Endodermal cell (in vitro differentiated cells): ENCODE data around the gene NIPSNAP2. TPM values are rescaled to one million over a fixed set of nuclear protein-coding genes. Genes with fewer than 3 reads are reported as not detected.

Source experiments
- DNase-seq: peaks from one replicate; pipeline ENCODE4 v3.0.0-alpha.2; 2017
- H3K27ac ChIP-seq: 2 replicates; pipeline ENCODE4 v1.5.1; 2013; ENCODE audit warnings: mild to moderate bottlenecking, low read depth, low read length, moderate library complexity
- H3K27me3 ChIP-seq: 2 replicates; pipeline ENCODE4 v1.6.1; 2013; ENCODE audit warnings: mild to moderate bottlenecking, low read length, moderate library complexity; ENCODE audit not compliant: insufficient read depth, control insufficient read depth, poor library complexity, severe bottlenecking
- H3K36me3 ChIP-seq: 2 replicates; pipeline ENCODE4 v1.7.0; 2013; ENCODE audit warnings: mild to moderate bottlenecking, low read length, moderate library complexity; ENCODE audit not compliant: control insufficient read depth, insufficient read depth
- H3K4me1 ChIP-seq: one replicate; pipeline ENCODE4 v1.7.0; 2013; ENCODE audit warnings: low read length; ENCODE audit not compliant: control insufficient read depth, insufficient read depth
- H3K4me3 ChIP-seq: 2 replicates; pipeline ENCODE4 v1.5.1; 2013; ENCODE audit warnings: mild to moderate bottlenecking, low read length, moderate library complexity
- H3K9ac ChIP-seq: 2 replicates; pipeline ENCODE4 v1.6.1; 2013; ENCODE audit warnings: mild to moderate bottlenecking, low read length, moderate library complexity; ENCODE audit not compliant: poor library complexity, severe bottlenecking; ENCODE audit errors: extremely low read depth
- H3K9me3 ChIP-seq: 2 replicates; pipeline ENCODE4 v1.6.1; 2013; ENCODE audit warnings: mild to moderate bottlenecking, low read length, moderate library complexity; ENCODE audit not compliant: control insufficient read depth
- H3K27ac Mint-ChIP-seq: 2 replicates; pipeline ENCODE4 v1.8.0; 2020; ENCODE audit warnings: mixed read lengths
- H3K27me3 Mint-ChIP-seq: 2 replicates; pipeline ENCODE4 v1.8.0; 2021; ENCODE audit warnings: mild to moderate bottlenecking, mixed read lengths; ENCODE audit not compliant: insufficient read depth
- H3K36me3 Mint-ChIP-seq: 2 replicates; pipeline ENCODE4 v1.8.0; 2020; ENCODE audit warnings: low read depth, mixed read lengths
- H3K4me1 Mint-ChIP-seq: 2 replicates; pipeline ENCODE4 v1.8.0; 2020; ENCODE audit warnings: mixed read lengths
- H3K4me3 Mint-ChIP-seq: 2 replicates; pipeline ENCODE4 v1.8.0; 2020; ENCODE audit warnings: mild to moderate bottlenecking, moderate library complexity, mixed read lengths
- H3K9me3 Mint-ChIP-seq: 2 replicates; pipeline ENCODE4 v1.8.0; 2020; ENCODE audit warnings: mild to moderate bottlenecking, mixed read lengths
- CTCF ChIP-seq: fragments of 200-600 bp; sonication (generic); conservative IDR thresholded peaks from 2 replicates; pipeline ENCODE4 v1.5.0; 2021; ENCODE audit warnings: antibody characterized with exemption, mild to moderate bottlenecking
- WGBS, 2 experiments: methylation state at CpG; one replicate each; pipeline versions ENCODE4 v1.1.5 to v1.1.7; 2013; ENCODE audit warnings: missing lambda C conversion rate in 2 of 2, mixed read lengths in 1 of 2; ENCODE audit not compliant: insufficient coverage in 1 of 2, insufficient read length in 1 of 2; 5-methylcytosine and 5-hydroxymethylcytosine counted together
- total RNA-seq, 2 donors: library from RNA; stranded (reverse); fragmentation: NEBNext Ultra II Directional in 1 of 2; extraction: Animal tissue kit (Norgen Biotek cat#: 25700) in 1 of 2; gene quantifications; 2 replicates in 1 of 2; 3 replicates in 1 of 2; pipeline ENCODE4 v1.2.1, GENCODE V29; 2021

Gene NIPSNAP2
- total RNA-seq, 2 donors from 2014 or later = 37.1 to 62.2 TPM

DNA sequence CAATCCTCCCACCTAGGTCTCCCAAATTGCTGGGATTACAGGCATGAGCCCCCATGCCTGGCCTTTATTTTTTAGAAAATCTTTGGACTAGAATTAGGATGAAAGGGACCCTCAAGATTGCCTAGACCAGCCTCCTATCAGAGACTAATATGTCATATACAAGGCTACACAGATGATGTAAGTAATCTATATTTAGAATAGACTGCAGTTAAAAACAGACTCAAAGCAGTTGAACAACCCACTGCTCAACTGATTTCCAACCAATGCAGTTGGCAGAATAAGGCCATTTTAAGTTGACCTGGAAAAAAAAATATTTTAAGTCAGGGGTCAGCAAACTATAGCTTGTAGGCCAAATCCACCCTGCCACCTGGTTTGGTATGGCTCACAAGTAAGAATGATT, 59.1 kb downstream of the NIPSNAP2 start:
- Histone ChIP-seq H3K27ac (no peak overlapping the region), H3K4me3 (no peak overlapping the region), H3K9ac (no peak overlapping the region), H3K27me3 (no peaks in the 10 kb centered on the region), H3K9me3 (no peaks in the 10 kb centered on the region), H3K4me1 (no peaks in the 10 kb centered on the region), H3K36me3 (peaks cover 36% of the 10 kb centered on the region)
- no peaks in the 10 kb centered on the region for H3K4me1 Mint-ChIP-seq
- H3K9me3 Mint-ChIP-seq = no peaks in the 10 kb centered on the region
- H3K27me3 Mint-ChIP-seq = no peaks in the 10 kb centered on the region
- H3K4me3 Mint-ChIP-seq = no peak overlapping the region
- DNase-seq = no peak
- no peak overlapping the region for H3K27ac Mint-ChIP-seq
- TF ChIP-seq CTCF = no peak
- peaks cover 50% of the 10 kb centered on the region for H3K36me3 Mint-ChIP-seq

GRCh38 chr7:56026538-56026937, 62.2 kb downstream of the NIPSNAP2 start:
- Mint-ChIP-seq H3K27me3 (no peaks in the 10 kb centered on the region), H3K4me3 (no peak overlapping the region), H3K9me3 (no peaks in the 10 kb centered on the region), H3K36me3 (peaks cover 57% of the 10 kb centered on the region), H3K4me1 (no peaks in the 10 kb centered on the region), H3K27ac (no peak overlapping the region)
- Histone ChIP-seq H3K36me3 (peaks cover 41% of the 10 kb centered on the region), H3K9me3 (no peaks in the 10 kb centered on the region), H3K4me3 (no peak overlapping the region), H3K27ac (no peak overlapping the region), H3K27me3 (no peaks in the 10 kb centered on the region), H3K4me1 (no peaks in the 10 kb centered on the region), H3K9ac (no peak overlapping the region)
- 97% methylated on average over 2 of the region's 2 CpGs; no CpG with 5 or more reads in 1 of the 2 experiments for WGBS, 2 experiments
- TF ChIP-seq CTCF = no peak
- DNase-seq = no peak

DNA sequence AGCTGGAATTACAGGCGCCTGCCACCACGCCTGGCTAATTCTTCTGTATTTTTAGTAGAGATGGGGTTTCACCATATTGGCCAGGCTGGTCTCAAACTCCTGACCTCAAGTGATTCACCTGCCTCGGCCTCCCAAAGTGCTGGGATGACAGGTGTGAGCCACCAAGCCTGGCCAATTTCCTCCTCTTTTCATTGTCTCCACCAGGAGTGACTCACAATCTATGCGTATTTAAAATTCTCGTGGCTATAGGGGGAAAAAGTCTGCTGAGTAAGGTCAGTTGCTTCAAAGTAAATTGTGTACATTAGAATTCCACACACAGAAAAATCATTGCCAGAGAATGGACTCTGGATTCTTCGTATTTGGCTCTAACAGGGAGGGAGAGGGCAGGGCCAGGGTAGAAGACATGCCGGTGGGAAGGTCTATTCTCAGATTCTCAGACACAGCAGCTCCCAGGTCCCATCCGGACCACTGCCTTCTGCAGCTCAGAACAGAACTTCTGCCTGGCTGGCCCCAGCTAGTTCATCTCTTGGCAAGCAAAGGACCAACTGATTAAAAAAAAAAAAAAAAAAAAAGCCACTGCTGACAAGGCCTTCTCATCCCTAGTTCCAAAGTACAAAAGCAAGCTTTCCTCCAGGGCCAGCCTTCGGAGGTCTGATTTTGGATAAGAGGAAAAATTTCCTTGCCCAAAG, 64.7 kb downstream of the NIPSNAP2 start:
- Histone ChIP-seq H3K4me3 (no peak overlapping the region), H3K9ac (no peak overlapping the region), H3K36me3 (peaks cover 42% of the 10 kb centered on the region), H3K27ac (no peak overlapping the region), H3K4me1 (no peaks in the 10 kb centered on the region), H3K27me3 (no peaks in the 10 kb centered on the region), H3K9me3 (no peaks in the 10 kb centered on the region)
- no peak overlapping the region for H3K4me3 Mint-ChIP-seq
- no peak overlapping the region for H3K27ac Mint-ChIP-seq
- H3K9me3 Mint-ChIP-seq = no peaks in the 10 kb centered on the region
- TF ChIP-seq CTCF = no peak
- peaks cover 54% of the 10 kb centered on the region for H3K36me3 Mint-ChIP-seq
- DNase-seq = no peak
- no peaks in the 10 kb centered on the region for H3K4me1 Mint-ChIP-seq
- H3K27me3 Mint-ChIP-seq = no peaks in the 10 kb centered on the region
- WGBS, 2 experiments = 92 to 100% methylated on average over 4 to 8 of the region's 9 CpGs
